ENCODE measurements around the gene MAPK1. TPM values are rescaled to one million over a fixed set of nuclear protein-coding genes. Genes with fewer than 3 reads are reported as not detected.

MAPK1 gene
- total and polyA plus RNA-seq, 8 donors, result 89.8 to 171 (median 104) TPM

DNA sequence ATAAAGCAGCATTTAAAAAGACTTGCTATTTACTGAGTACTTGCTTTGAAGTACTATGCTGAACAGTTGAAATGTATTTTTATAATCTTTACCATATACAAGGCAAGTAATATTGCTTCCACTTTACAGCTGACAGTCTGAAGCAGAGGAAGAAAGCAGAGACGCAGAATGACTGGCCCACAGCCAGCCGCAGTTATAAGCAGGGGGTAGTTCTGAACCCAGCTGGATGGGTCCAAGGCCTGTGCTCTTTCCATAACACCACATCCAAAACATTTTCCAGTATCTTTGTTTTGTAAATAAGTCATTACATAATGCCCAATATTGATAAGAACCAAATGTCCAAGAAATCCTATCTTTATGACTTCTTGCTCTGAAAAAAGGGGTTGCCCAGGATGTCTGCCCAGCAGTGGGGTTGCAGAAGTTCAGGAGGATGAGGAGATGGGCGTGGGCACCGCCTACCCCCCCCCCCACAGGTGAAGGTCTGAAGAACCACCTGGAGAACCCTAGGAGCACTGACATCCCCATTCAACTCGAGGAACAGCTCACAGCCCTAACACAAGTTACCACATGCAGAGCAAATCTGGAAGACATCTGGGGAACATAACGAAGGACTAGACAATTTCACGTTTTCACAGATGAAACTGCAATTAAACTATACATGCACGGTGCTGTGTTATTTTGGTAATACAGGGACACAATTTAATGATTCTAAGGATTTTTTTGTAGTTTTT is 107.6 kb downstream of the MAPK1 start:
- H3K4me3 ChIP-seq, result no peak overlapping the region
- DNase-seq (peak in 2 of 4 donors; percentile 85 to 92), ATAC-seq (no peak)
- no peaks in the 10 kb centered on the region for H3K9me3 ChIP-seq
- intact Hi-C loops (cut with DNase I), result no loop called here
- H3K27ac ChIP-seq, result no peak overlapping the region
- no peaks in the 10 kb centered on the region for H3K27me3 ChIP-seq
- H3K36me3 ChIP-seq, result peaks cover 0 to 68% of the 10 kb centered on the region in 2 donors
- TF ChIP-seq, protein P1, sequence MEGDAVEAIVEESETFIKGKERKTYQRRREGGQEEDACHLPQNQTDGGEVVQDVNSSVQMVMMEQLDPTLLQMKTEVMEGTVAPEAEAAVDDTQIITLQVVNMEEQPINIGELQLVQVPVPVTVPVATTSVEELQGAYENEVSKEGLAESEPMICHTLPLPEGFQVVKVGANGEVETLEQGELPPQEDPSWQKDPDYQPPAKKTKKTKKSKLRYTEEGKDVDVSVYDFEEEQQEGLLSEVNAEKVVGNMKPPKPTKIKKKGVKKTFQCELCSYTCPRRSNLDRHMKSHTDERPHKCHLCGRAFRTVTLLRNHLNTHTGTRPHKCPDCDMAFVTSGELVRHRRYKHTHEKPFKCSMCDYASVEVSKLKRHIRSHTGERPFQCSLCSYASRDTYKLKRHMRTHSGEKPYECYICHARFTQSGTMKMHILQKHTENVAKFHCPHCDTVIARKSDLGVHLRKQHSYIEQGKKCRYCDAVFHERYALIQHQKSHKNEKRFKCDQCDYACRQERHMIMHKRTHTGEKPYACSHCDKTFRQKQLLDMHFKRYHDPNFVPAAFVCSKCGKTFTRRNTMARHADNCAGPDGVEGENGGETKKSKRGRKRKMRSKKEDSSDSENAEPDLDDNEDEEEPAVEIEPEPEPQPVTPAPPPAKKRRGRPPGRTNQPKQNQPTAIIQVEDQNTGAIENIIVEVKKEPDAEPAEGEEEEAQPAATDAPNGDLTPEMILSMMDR (IDR thresholded peaks at IDR 0.05), result no peak
- peaks cover 0 to 22% of the 10 kb centered on the region in 2 donors for H3K4me1 ChIP-seq

DNA sequence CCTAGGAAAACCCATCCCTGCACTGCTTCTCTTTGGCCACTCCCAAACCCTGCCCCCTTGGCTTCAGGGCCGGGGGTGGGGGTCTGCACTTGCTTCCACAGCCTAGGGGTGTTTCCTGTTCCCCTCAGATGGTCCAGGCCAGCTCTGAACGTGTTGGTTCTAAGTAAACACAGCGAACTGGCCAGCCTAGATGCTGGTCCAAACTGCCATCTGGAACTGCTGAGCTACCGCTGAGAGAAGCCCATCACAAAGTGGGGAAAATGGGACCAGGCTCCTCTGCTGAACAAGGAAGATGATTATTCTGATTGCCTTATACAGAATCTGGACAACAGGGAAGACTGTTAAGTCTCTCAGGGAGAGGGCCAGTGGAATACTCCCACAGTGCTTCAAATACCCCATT is 108.4 kb downstream of the MAPK1 start:
- H3K27ac ChIP-seq, result no peak overlapping the region
- H3K36me3 ChIP-seq, result peaks cover 0 to 61% of the 10 kb centered on the region in 2 donors
- peak in 1 of 4 donors; percentile 20 for DNase-seq
- no peak overlapping the region for H3K4me3 ChIP-seq
- intact Hi-C loops (cut with DNase I), result no loop called here
- H3K9me3 ChIP-seq, result no peaks in the 10 kb centered on the region
- TF ChIP-seq, protein P1 (IDR thresholded peaks at IDR 0.05), result no peak
- no peak for ATAC-seq
- H3K27me3 ChIP-seq, result no peaks in the 10 kb centered on the region
- peaks cover 0 to 22% of the 10 kb centered on the region in 2 donors for H3K4me1 ChIP-seq

DNA sequence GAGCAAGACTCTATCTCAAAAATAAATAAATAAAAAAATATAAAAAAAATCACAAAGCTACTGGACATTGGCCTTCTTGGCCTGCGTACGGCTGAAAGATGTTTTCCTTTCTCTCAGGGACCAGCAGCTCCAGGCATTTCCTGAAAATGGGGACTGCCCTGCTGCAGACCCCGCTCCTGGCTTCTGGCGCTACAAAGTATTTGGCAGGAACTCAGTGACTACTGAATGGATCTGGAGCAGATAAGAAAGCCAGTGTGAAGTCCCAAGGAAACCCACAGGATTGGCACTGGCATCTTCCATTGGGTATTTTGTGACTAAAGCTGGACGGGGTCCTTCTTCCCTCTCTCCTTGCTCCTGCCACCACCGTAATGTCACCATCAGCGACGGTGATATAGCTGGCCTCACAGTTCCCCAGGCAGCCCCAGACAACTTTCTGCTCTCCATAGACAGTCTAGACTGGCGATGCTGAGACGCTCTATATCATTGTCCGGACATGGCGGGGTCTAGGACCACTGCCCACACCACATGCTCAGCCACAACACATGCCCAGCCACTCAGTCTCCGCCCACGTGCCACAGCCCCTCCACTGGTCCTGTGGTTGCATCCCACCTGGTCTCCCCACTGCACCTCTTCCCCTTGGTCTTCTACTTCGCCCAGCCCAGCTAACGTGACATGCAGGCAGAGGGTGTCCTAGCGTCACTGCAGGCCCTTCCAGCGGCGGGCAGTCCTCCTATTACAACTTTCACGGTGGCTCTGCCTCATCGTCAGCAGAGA is 109.2 kb downstream of the MAPK1 start:
- Histone ChIP-seq H3K27me3 (no peaks in the 10 kb centered on the region), H3K9me3 (no peaks in the 10 kb centered on the region), H3K36me3 (peaks cover 0 to 61% of the 10 kb centered on the region in 2 donors), H3K4me3 (no peak overlapping the region), H3K27ac (no peak overlapping the region), H3K4me1 (peaks cover 0 to 22% of the 10 kb centered on the region in 2 donors)
- ATAC-seq (no peak), DNase-seq (no peak)
- TF ChIP-seq, protein P1 (IDR thresholded peaks at IDR 0.05), result no peak
- intact Hi-C loops (cut with DNase I), result no loop called here

DNA sequence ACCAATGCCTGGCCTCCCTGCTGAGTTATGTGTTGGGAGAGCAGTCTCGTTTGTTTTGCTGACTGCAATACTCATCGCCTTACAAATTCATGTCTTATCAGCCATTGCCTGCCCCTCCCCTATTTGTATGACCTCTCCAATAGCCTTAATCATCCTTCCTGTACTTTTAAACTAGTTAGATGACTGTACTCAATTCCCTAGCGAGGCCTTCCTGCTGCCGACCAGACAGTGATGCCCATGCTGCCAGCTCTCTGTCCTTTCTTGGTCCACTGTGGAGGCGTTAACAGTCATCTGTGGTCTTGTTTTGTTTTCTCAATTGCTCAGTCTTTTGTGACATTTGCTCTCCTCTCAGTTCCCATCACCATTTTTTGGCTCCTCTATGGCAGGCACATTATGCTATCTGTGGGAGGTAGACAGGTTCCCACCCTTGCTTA is 111.6 kb downstream of the MAPK1 start:
- H3K9me3 ChIP-seq, result no peaks in the 10 kb centered on the region

More for the DNA sequence above, 111.6 kb downstream of the MAPK1 start:
- intact Hi-C loops (cut with DNase I), result no loop called here
- H3K4me1 ChIP-seq, result peaks cover 0 to 17% of the 10 kb centered on the region in 2 donors
- DNase-seq (no peak), ATAC-seq (peak; percentile 49)
- TF ChIP-seq, protein P1 (IDR thresholded peaks at IDR 0.05), result no peak
- H3K4me3 ChIP-seq, result no peak overlapping the region
- no peaks in the 10 kb centered on the region for H3K27me3 ChIP-seq
- peaks cover 0 to 45% of the 10 kb centered on the region in 2 donors for H3K36me3 ChIP-seq
- H3K27ac ChIP-seq, result peak overlapping the region in 1 of 2 donors; percentile 33

All from left lung (tissue), 10 donors.